Activated CD4-positive, alpha-beta T cell treated with anti-CD3 and anti-CD28 coated beads for 1 hour (primary cell): ENCODE results near the gene ADH1A.
"Not testable (repeated sequence)": the region's sequence is repeated elsewhere in the genome, so short reads cannot be mapped to it uniquely, and the experiment has no call there.

ENCODE experiments used
- DNase-seq: peaks from one replicate; pipeline ENCODE4 v3.0.0-alpha.2; 2020

The ADH1A gene

DNA sequence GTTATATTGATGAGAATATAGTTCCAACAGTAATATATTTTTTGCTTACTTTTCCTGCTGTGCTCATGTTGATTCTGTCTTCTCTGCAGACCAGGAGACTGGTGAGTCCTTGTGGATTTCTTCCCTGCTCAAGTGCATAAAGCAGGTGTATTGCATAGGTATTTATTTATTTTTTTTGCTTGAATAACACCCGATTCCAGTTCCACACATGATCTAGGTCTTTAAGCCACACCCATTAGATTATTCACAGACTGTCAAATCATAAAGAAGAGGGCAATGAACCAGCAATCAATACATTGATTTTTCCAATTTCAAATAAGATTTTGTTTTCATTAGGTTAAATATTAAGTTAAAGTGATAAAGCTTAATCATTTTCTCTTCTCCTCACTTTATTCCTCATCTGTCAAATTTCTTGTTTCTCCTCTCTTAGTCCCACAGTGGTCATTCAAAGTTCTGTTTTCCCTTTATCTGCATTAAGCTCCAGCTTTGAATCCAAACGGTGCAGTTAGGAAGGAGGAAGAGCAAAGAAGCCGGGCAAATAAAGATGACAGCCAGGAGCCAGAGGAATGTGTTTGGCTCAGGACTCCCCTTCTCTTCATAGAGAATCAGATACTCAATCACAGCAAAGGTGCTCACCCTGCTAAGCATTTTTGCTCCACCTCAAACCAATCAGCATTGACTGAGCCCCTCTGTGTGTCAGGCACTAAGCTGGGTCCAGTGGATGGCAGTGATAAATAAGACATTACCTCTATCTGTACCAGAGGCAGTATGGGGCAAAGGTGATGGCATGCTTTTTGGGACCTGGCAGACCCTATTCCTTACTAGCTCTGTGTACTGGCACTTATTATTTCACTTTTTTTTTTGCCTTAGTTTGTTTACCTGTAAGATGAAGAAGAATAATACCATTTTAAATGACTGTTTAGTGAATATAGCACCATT lies at the start of gene ADH1A:
ADH1A (minus strand) TSS at position 138 of the 939 bp plus-strand sequence; CDS start at position 67, 71 bp downstream.
- no peak for DNase-seq

- DNase-seq: no peak
Measured at GRCh38 chr4:99339172-99339571, 48.4 kb upstream of the ADH1A start.

DNA sequence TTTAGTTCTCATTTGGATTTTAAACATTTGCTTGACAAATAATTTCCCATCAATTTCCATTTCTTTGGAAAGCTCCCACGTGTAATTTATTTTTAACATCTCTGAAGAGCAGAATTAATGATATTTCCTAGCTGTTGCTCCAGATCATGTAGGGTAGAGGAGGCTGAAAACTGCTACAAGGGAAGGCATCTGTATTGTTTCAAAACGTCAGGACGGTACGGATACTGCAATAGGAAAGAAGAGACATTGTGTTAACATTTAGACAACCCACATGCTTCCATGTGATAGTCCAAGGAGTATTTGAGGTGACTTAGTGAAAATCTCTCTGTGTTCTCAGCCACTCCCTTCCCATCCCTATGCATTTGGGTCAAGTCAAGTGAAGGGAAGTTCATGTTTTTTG lies 45.8 kb upstream of the ADH1A start:
- DNase-seq: no peak

DNA sequence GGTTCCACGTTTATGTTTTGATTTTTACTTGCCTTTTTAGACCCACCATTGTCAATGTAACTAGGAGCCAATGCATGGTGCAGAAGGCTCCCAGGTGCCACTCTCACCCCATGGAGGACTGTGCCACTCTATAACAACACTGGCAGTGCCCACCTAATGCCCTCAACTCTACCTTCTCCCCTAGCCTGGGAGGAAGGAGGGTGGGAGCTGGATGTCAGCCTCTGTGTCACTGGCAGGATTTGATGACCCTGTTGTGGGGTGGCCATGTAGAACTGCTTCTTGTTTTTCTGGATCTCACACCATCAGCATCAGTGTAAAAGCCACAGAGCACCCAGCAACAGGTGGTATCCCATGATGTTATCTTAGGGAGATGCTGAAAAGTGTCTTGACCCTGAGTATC lies 44.1 kb upstream of the ADH1A start:
- DNase-seq: no peak

DNA sequence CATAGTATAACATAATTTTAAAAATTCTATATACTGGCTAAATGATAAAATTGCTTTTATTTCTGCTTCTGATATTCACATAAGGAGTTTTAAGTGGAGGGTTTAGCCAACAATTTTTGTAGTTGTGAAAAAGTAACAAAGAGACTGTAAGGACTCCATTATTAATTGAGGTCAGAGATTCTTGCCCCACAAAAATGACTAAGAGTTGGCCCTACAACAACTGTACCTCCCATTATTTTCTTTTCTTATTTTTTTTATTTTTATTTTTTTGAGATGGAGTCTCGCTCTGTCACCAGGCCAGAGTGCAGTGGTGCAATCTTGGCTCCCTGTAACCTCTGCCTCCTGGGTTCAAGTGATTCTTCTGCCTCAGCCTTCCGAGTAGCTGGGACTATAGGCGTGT lies 39.9 kb upstream of the ADH1A start:
- no peak for DNase-seq

DNA sequence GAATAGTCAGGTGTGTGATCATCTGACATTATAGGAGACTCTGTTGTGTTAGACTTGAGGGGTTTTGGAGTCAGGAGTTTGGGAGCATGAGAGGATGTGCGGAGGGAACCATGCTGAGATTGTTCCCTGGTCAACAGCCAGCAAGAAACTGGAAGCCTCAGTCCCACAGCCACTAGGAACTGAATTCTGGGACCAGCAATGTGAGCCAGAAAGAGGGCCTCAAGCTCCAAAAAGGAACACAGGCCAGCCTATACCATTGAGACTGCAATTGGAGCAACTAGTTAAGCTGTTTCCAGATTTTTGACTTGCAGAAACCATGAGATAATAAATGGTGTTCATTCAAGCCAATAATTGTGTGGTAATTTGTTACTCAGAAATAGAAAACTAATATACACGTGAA lies 39.1 kb upstream of the ADH1A start:
- DNase-seq: no peak

DNA sequence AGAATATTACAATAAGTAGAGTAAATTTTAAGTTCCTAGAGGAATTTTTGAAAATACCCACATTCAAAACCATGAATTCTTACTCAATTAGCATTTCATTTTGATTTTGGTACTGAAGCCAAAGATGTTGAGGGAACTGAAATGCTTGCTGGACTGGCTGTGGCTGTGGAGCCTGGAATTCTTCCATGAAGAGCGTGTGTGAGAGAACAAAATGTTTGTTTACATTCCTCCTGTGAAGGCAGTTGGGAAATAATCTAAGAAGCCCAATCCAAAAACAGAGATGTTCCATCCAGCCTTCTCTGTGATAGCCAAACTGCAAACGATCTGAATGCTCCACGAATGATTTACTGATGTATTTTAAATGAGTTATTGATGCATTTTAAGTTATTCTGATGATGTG lies 34.2 kb upstream of the ADH1A start:
- no peak for DNase-seq

DNA sequence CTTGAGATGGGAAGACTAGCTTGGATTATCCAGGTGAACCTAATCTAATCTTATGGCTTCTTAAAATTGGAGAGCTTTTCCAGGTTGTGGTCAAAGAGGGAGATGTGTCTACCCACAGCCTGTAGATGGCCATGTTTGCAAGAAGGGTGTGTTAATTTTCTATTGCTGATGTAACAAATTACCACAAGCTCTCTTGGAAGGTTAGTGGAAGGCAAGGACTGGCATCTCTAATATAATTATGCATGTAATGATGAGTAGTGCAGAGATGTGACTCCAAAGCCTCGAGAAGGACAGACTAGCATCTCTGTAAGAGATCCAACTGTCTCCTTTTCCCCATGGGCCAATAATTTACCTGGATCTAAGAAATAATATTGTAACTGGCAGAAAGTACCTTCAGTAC lies 33.6 kb upstream of the ADH1A start:
- DNase-seq: no peak

DNA sequence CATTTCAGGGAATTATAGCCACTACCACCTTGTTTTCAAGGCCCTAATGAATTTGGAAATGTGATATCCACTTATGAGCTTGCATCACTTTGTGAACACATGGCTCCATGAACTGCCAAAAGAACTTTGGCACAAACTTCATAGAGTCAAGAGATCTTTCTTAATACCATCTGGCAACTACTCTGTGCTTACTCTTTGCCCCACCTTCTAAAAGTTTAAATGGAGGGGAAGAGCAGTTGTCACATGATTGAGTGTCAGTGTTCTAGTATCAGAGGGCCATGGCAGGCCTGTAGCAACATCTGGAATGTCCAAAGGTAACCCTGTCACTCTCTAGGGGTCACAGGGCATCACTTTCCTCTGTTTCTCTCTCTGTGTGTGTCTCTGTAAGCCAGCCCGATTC lies 33.0 kb upstream of the ADH1A start:
- no peak for DNase-seq

GRCh38 chr4:99321241-99322191 lies 30.7 kb upstream of the ADH1A start, which contains the start of gene ADH1B:
TSS of gene ADH1B (minus strand) at chr4:99321401. CDS start at chr4:99321331, 70 bp downstream.
- no peak for DNase-seq

GRCh38 chr4:99317811-99318210 lies 27.0 kb upstream of the ADH1A start:
- DNase-seq: not testable (repeated sequence)

DNA sequence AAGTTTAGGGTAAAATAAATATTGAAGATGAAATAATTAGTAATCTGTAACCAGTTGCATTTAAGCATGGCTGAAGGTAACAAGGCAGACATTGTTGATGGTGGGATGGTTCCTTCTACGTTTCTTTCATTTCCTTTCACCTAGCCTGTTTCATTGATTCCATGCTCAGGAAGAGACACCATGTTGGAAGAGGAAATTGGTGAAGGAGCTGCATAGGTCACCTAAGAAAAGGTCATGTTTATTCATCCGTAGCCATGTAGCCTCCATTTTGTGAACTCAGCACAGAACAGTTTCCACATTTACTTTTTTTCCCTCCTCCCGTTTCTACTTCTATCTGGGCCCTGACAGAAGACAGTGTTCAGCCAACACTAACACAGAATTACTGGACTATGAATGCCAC lies 26.6 kb upstream of the ADH1A start:
- no peak for DNase-seq

- no peak for DNase-seq
Measured at GRCh38 chr4:99315839-99316238, 25.1 kb upstream of the ADH1A start.

DNA sequence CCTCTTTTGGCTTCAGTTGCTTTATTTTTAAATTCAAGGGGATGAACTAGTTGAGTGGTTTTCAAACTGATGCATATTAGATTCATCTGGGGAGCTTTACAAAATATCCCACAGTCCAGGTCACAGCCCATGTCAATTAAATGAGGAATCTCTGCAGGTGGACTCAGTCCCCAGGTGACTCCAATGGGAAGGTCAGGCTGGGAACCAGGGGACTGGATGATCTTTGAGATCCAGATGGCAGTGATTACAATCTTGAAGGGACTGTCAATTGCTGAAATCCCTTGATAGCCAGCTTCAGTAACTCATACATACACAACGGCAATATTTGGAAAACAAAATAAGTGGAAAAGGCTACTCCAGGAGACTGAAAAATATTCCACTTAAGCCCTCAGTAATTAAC lies 23.4 kb upstream of the ADH1A start:
- DNase-seq: no peak

GRCh38 chr4:99310389-99310788 lies 19.6 kb upstream of the ADH1A start:
- DNase-seq: no peak

GRCh38 chr4:99305638-99306400 lies 15.0 kb upstream of the ADH1A start:
- no peak for DNase-seq

DNA sequence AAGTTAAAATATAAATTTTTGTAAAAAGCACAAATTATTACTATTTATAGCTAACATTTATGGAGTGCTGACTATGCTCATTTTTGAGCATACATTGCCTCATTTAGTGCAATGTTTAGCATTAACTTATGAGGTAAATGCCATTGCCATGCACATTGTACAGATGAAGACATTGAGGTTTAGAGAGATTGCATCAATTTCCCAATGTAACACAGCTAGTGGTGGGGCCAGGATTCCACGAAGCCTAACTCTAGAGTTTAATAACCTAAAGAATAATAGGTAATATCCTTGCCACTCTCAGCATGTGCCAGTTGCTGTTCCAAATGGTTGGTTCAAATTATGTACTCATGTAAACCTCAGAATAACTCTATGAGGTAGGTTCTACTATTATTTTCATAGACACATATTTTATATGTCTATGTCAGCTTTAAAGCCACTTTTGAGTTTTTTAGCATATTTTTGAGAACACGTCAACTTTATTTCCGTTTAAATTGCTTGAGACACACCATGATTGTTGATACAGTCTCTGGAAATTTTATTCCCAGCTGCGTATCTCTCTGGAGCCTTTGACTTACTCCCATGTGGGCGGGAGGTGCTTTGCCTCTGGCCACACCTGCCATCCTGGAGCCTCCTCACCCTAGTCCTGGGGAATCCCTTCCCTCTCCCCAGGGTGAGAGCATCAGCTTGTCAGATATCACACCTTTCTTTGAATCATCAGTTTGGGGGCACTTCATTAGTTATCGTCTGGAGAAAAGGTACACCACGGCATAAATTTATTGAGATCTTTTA lies 10.8 kb upstream of the ADH1A start:
- DNase-seq: no peak

- no peak for DNase-seq
Measured at GRCh38 chr4:99300934-99301333, 10.1 kb upstream of the ADH1A start.

- no peak for DNase-seq
Measured at GRCh38 chr4:99293357-99293756, 2.6 kb upstream of the ADH1A start.

DNA sequence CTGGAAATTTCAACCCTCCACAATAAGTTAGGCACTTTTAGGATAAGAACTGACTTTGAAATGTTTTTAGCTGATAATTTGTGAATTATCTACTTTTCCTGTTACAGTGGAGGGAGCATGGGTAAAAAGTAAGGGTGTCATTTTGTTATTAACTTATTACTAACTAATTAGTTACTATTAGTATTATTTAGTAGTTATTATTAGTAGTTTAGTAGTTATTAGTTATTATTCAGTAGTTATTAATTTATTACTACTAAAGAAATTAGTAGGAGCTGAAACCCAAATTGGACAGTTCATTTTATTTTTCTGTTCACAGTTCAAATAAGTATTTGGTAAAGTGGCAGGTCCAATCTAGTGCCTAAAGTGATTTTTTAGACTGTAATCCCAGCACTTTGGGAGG lies 5.4 kb downstream of the ADH1A start:
- DNase-seq: no peak

- DNase-seq: no peak
Measured at GRCh38 chr4:99282731-99283130, 8.1 kb downstream of the ADH1A start.

- no peak for DNase-seq
Measured at GRCh38 chr4:99281261-99281660, 9.5 kb downstream of the ADH1A start.
